ENCODE results near the gene PRKCH.

The PRKCH gene

GRCh38 chr14:61574514-61574807 is 253.1 kb downstream of the PRKCH start:
- H3K4me3 ChIP-seq (ENCODE audit: low read length), result peak overlapping the region; percentile 42
- H3K27me3 ChIP-seq (ENCODE audit: control insufficient read depth, insufficient read depth, low read length), result no peaks in the 10 kb centered on the region
- no peaks in the 10 kb centered on the region for H3K36me3 ChIP-seq (ENCODE audit: insufficient read depth, low read length)
- H3K4me1 ChIP-seq (ENCODE audit: control insufficient read depth, insufficient read depth, low read length), result peaks cover 91% of the 10 kb centered on the region
- no peaks in the 10 kb centered on the region for H3K9me3 ChIP-seq (replicated peaks; ENCODE audit: low read length)
- H3K4me2 ChIP-seq (ENCODE audit: low read length), result peak overlapping the region; percentile 73
- peak overlapping the region; percentile 91 for H3K9ac ChIP-seq (ENCODE audit: low read depth, low read length)

- no peaks in the 10 kb centered on the region for H3K27me3 ChIP-seq (ENCODE audit: control insufficient read depth, insufficient read depth, low read length)
- peaks cover 85% of the 10 kb centered on the region for H3K4me1 ChIP-seq (ENCODE audit: control insufficient read depth, insufficient read depth, low read length)
These were observed 253.7 kb downstream of the PRKCH start for GRCh38 chr14:61575126-61575525.

GRCh38 chr14:61575551-61576150 is 254.3 kb downstream of the PRKCH start:
- Histone ChIP-seq H3K9me3 (replicated peaks; ENCODE audit: low read length) (no peaks in the 10 kb centered on the region), H3K4me1 (ENCODE audit: control insufficient read depth, insufficient read depth, low read length) (peaks cover 80% of the 10 kb centered on the region), H3K36me3 (ENCODE audit: insufficient read depth, low read length) (no peaks in the 10 kb centered on the region), H3K9ac (ENCODE audit: low read depth, low read length) (peak overlapping the region; percentile 91), H3K4me2 (ENCODE audit: low read length) (peak overlapping the region; percentile 73), H3K27me3 (ENCODE audit: control insufficient read depth, insufficient read depth, low read length) (no peaks in the 10 kb centered on the region), H3K4me3 (ENCODE audit: low read length) (no peak overlapping the region)

More at GRCh38 chr14:61575126-61575525, 253.7 kb downstream of the PRKCH start:
- peak overlapping the region; percentile 0 for H3K4me3 ChIP-seq (ENCODE audit: low read length)
- peak overlapping the region; percentile 91 for H3K9ac ChIP-seq (ENCODE audit: low read depth, low read length)
- H3K4me2 ChIP-seq (ENCODE audit: low read length), result peak overlapping the region; percentile 73
- no peaks in the 10 kb centered on the region for H3K36me3 ChIP-seq (ENCODE audit: insufficient read depth, low read length)
- no peaks in the 10 kb centered on the region for H3K9me3 ChIP-seq (replicated peaks; ENCODE audit: low read length)

GRCh38 chr14:61577506-61577931 is 256.1 kb downstream of the PRKCH start:
- Histone ChIP-seq H3K36me3 (ENCODE audit: insufficient read depth, low read length) (no peaks in the 10 kb centered on the region), H3K9me3 (replicated peaks; ENCODE audit: low read length) (no peaks in the 10 kb centered on the region), H3K4me3 (ENCODE audit: low read length) (no peak overlapping the region), H3K4me1 (ENCODE audit: control insufficient read depth, insufficient read depth, low read length) (peaks cover 79% of the 10 kb centered on the region), H3K27me3 (ENCODE audit: control insufficient read depth, insufficient read depth, low read length) (no peaks in the 10 kb centered on the region), H3K9ac (ENCODE audit: low read depth, low read length) (peak overlapping the region; percentile 91), H3K4me2 (ENCODE audit: low read length) (no peak overlapping the region)

- Histone ChIP-seq H3K27me3 (ENCODE audit: control insufficient read depth, insufficient read depth, low read length) (no peaks in the 10 kb centered on the region), H3K4me2 (ENCODE audit: low read length) (peak overlapping the region; percentile 19), H3K4me3 (ENCODE audit: low read length) (no peak overlapping the region), H3K9me3 (replicated peaks; ENCODE audit: low read length) (no peaks in the 10 kb centered on the region), H3K36me3 (ENCODE audit: insufficient read depth, low read length) (no peaks in the 10 kb centered on the region), H3K4me1 (ENCODE audit: control insufficient read depth, insufficient read depth, low read length) (peaks cover 77% of the 10 kb centered on the region), H3K9ac (ENCODE audit: low read depth, low read length) (peak overlapping the region; percentile 42)
These were observed 257.4 kb downstream of the PRKCH start for GRCh38 chr14:61578745-61579144.

GRCh38 chr14:61581340-61581739 is 260.0 kb downstream of the PRKCH start:
- no peaks in the 10 kb centered on the region for H3K9me3 ChIP-seq (replicated peaks; ENCODE audit: low read length)

GRCh38 chr14:61581955-61582615 is 260.7 kb downstream of the PRKCH start:
- Histone ChIP-seq H3K4me3 (ENCODE audit: low read length) (no peak overlapping the region), H3K4me1 (ENCODE audit: control insufficient read depth, insufficient read depth, low read length) (peaks cover 75% of the 10 kb centered on the region), H3K9me3 (replicated peaks; ENCODE audit: low read length) (no peaks in the 10 kb centered on the region), H3K9ac (ENCODE audit: low read depth, low read length) (peak overlapping the region; percentile 6), H3K4me2 (ENCODE audit: low read length) (no peak overlapping the region), H3K27me3 (ENCODE audit: control insufficient read depth, insufficient read depth, low read length) (no peaks in the 10 kb centered on the region), H3K36me3 (ENCODE audit: insufficient read depth, low read length) (no peaks in the 10 kb centered on the region)

More at GRCh38 chr14:61581340-61581739, 260.0 kb downstream of the PRKCH start:
- H3K27me3 ChIP-seq (ENCODE audit: control insufficient read depth, insufficient read depth, low read length), result no peaks in the 10 kb centered on the region
- H3K4me2 ChIP-seq (ENCODE audit: low read length), result no peak overlapping the region
- H3K4me3 ChIP-seq (ENCODE audit: low read length), result no peak overlapping the region
- H3K36me3 ChIP-seq (ENCODE audit: insufficient read depth, low read length), result no peaks in the 10 kb centered on the region
- H3K9ac ChIP-seq (ENCODE audit: low read depth, low read length), result no peak overlapping the region
- peaks cover 76% of the 10 kb centered on the region for H3K4me1 ChIP-seq (ENCODE audit: control insufficient read depth, insufficient read depth, low read length)

- Histone ChIP-seq H3K4me2 (ENCODE audit: low read length) (no peak overlapping the region), H3K9me3 (replicated peaks; ENCODE audit: low read length) (no peaks in the 10 kb centered on the region), H3K4me3 (ENCODE audit: low read length) (no peak overlapping the region), H3K4me1 (ENCODE audit: control insufficient read depth, insufficient read depth, low read length) (peaks cover 75% of the 10 kb centered on the region), H3K36me3 (ENCODE audit: insufficient read depth, low read length) (no peaks in the 10 kb centered on the region), H3K9ac (ENCODE audit: low read depth, low read length) (peak overlapping the region; percentile 6), H3K27me3 (ENCODE audit: control insufficient read depth, insufficient read depth, low read length) (no peaks in the 10 kb centered on the region)
These were observed 261.4 kb downstream of the PRKCH start for GRCh38 chr14:61582815-61583214.

- H3K9ac ChIP-seq (ENCODE audit: low read depth, low read length), result peak overlapping the region; percentile 83
- H3K4me1 ChIP-seq (ENCODE audit: control insufficient read depth, insufficient read depth, low read length), result peaks cover 77% of the 10 kb centered on the region
- H3K9me3 ChIP-seq (replicated peaks; ENCODE audit: low read length), result no peaks in the 10 kb centered on the region
- no peaks in the 10 kb centered on the region for H3K36me3 ChIP-seq (ENCODE audit: insufficient read depth, low read length)
- peak overlapping the region; percentile 25 for H3K4me2 ChIP-seq (ENCODE audit: low read length)
- H3K27me3 ChIP-seq (ENCODE audit: control insufficient read depth, insufficient read depth, low read length), result no peaks in the 10 kb centered on the region
- H3K4me3 ChIP-seq (ENCODE audit: low read length), result no peak overlapping the region
These were observed 263.0 kb downstream of the PRKCH start for GRCh38 chr14:61584331-61584741.

- Histone ChIP-seq H3K36me3 (ENCODE audit: insufficient read depth, low read length) (no peaks in the 10 kb centered on the region), H3K9ac (ENCODE audit: low read depth, low read length) (peak overlapping the region; percentile 83), H3K27me3 (ENCODE audit: control insufficient read depth, insufficient read depth, low read length) (no peaks in the 10 kb centered on the region), H3K4me1 (ENCODE audit: control insufficient read depth, insufficient read depth, low read length) (peaks cover 78% of the 10 kb centered on the region), H3K9me3 (replicated peaks; ENCODE audit: low read length) (no peaks in the 10 kb centered on the region), H3K4me3 (ENCODE audit: low read length) (peak overlapping the region; percentile 21), H3K4me2 (ENCODE audit: low read length) (peak overlapping the region; percentile 41)
These were observed 264.5 kb downstream of the PRKCH start for GRCh38 chr14:61585598-61586543.

GRCh38 chr14:61586544-61587055 is 265.2 kb downstream of the PRKCH start:
- H3K9ac ChIP-seq (ENCODE audit: low read depth, low read length), result peak overlapping the region; percentile 83
- H3K36me3 ChIP-seq (ENCODE audit: insufficient read depth, low read length), result no peaks in the 10 kb centered on the region
- H3K4me3 ChIP-seq (ENCODE audit: low read length), result no peak overlapping the region
- peaks cover 71% of the 10 kb centered on the region for H3K4me1 ChIP-seq (ENCODE audit: control insufficient read depth, insufficient read depth, low read length)
- H3K9me3 ChIP-seq (replicated peaks; ENCODE audit: low read length), result no peaks in the 10 kb centered on the region
- no peaks in the 10 kb centered on the region for H3K27me3 ChIP-seq (ENCODE audit: control insufficient read depth, insufficient read depth, low read length)
- H3K4me2 ChIP-seq (ENCODE audit: low read length), result peak overlapping the region; percentile 41

Data from skeletal muscle satellite cell (primary cell).